Adrenal gland (tissue), 12 donors: Measurements from ENCODE around the gene ADAMTS13. TPM values are rescaled to one million over a fixed set of nuclear protein-coding genes. Genes with fewer than 3 reads are reported as not detected.

ENCODE experiments used
- DNase-seq, 7 donors: peaks; one replicate each; pipeline ENCODE4 v3.0.0-alpha.2; 2019 to 2020
- H3K27ac ChIP-seq, 5 donors: fragments of 200-600 bp; sonication (generic) in 4 of 5; 1 replicate in 3 of 5; 2 replicates in 2 of 5; pipeline versions ENCODE4 v1.5.1 to v1.8.0; 2016 to 2020; ENCODE audit warnings: mild to moderate bottlenecking in 1 of 5
- H3K27me3 ChIP-seq: fragments of 200-600 bp; 2 replicates; pipeline ENCODE4 v1.8.0; 2021
- H3K36me3 ChIP-seq, 2 donors: fragments of 200-600 bp; replicated peaks in 1 of 2; 1 replicate in 1 of 2; 2 replicates in 1 of 2; pipeline versions ENCODE4 v1.5.1 to v1.8.0; 2018 to 2022
- H3K4me1 ChIP-seq, 2 donors: fragments of 200-600 bp; replicated peaks in 1 of 2; 1 replicate in 1 of 2; 2 replicates in 1 of 2; pipeline versions ENCODE4 v1.5.1 to v1.8.0; 2018 to 2021
- H3K4me3 ChIP-seq, 4 donors: fragments of 200-600 bp; sonication (generic) in 3 of 4; one replicate each; pipeline ENCODE4 v1.5.1; 2016 to 2018
- H3K9me3 ChIP-seq, 3 donors: fragments of 200-600 bp; sonication (generic) in 1 of 3; replicated peaks in 1 of 3; 1 replicate in 2 of 3; 2 replicates in 1 of 3; pipeline versions ENCODE4 v1.5.1 to v1.8.0; 2016 to 2021
- CTCF ChIP-seq, 6 experiments: fragments of 450-650 bp in 4 of 6; fragments of 200-600 bp in 2 of 6; sonication (generic) in 1 of 6; IDR thresholded peaks; 1 replicate in 5 of 6; 2 replicates in 1 of 6; pipeline versions ENCODE4 v1.5.1 to v1.8.0; 2016 to 2021; ENCODE audit warnings: antibody characterized with exemption in 6 of 6, mild to moderate bottlenecking in 2 of 6, moderate library complexity in 1 of 6
- POLR2A ChIP-seq, 2 donors: fragments of 450-650 bp; IDR thresholded peaks; one replicate each; pipeline ENCODE4 v1.6.1; 2017; ENCODE audit warnings: antibody characterized with exemption in 2 of 2, mild to moderate bottlenecking in 2 of 2, moderate library complexity in 1 of 2
- WGBS, 4 donors: extraction: QIAGEN DNeasy Blood & Tissue Kit in 2 of 4; methylation state at CpG; one replicate each; pipeline versions ENCODE4 v1.1.5 to v1.1.7; 2013 to 2017; 5-methylcytosine and 5-hydroxymethylcytosine counted together
- intact Hi-C, 2 donors: fragments of 100-400 bp; cut with DNase I; formaldehyde crosslinking; loops; one replicate each; pipeline versions ENCODE4 v1.14.1 to v1.15.0; 2022 to 2023
- polyA plus RNA-seq, 3 donors: library from polyadenylated mRNA; stranded (reverse); fragments of 200-250 nt in 2 of 3; fragments of 350-450 nt in 1 of 3; fragmentation: Illumina TruSeq in 1 of 3; extraction: RNeasy Lipid Tissue Mini Kit (QIAGEN cat#74804) in 1 of 3; gene quantifications; one replicate each; pipeline ENCODE4 v1.2.3, GENCODE V29; 2013 to 2014
- total RNA-seq, 9 donors: library from RNA; depleted of rRNA in 4 of 9; stranded (reverse); fragments of >200 nt in 4 of 9; fragments of 120-200 nt in 1 of 9; fragmentation: NEBNext Ultra II Directional in 1 of 9; extraction: Animal tissue kit (Norgen Biotek cat#: 25700) in 1 of 9; gene quantifications; one replicate each; pipeline versions ENCODE4 v1.1.0 to v1.2.4, GENCODE V29; 2013 to 2023
- donor health status: healthy with polysubstance abuse.
- donor health status: Bipolar disorder and iron deficiency.
- donor health status: DM: yes; HTN: yes; CAD: no.
- donor health status: DM: no; HTN: no; CAD: no.
- donor health status: DM: no; HTN: no; CAD: no.
- donor health status: DM: yes; HTN: yes; CAD: no.

The ADAMTS13 gene
- total and polyA plus RNA-seq, 12 donors, result 0.15 to 19.9 (median 2.0) TPM

GRCh38 chr9:133463234-133463863 is 41.2 kb downstream of the ADAMTS13 start:
- no peaks in the 10 kb centered on the region for H3K9me3 ChIP-seq
- intact Hi-C loops, result no loop called here
- H3K4me1 ChIP-seq, result peaks cover 0 to 21% of the 10 kb centered on the region in 2 donors
- DNase-seq, result no peak
- H3K36me3 ChIP-seq, result no peaks in the 10 kb centered on the region
- H3K27me3 ChIP-seq, result no peaks in the 10 kb centered on the region
- no peak for TF ChIP-seq POLR2A (IDR thresholded peaks at IDR 0.05)
- TF ChIP-seq CTCF (IDR thresholded peaks at IDR 0.05), result no peak
- H3K4me3 ChIP-seq, result no peak overlapping the region
- no peak overlapping the region for H3K27ac ChIP-seq
- 85 to 95% (median 88%) methylated on average over 16 to 22 of the region's 22 CpGs for WGBS, 4 donors

GRCh38 chr9:133463864-133464615 is 41.9 kb downstream of the ADAMTS13 start:
- no peaks in the 10 kb centered on the region for H3K36me3 ChIP-seq
- H3K4me3 ChIP-seq, result no peak overlapping the region
- no peaks in the 10 kb centered on the region for H3K27me3 ChIP-seq
- 85 to 92% (median 88%) methylated on average over 14 to 24 of the region's 24 CpGs for WGBS, 4 donors
- intact Hi-C loops, result no loop called here
- H3K9me3 ChIP-seq, result no peaks in the 10 kb centered on the region
- H3K4me1 ChIP-seq, result peaks cover 0 to 15% of the 10 kb centered on the region in 2 donors
- no peak for DNase-seq
- TF ChIP-seq CTCF (IDR thresholded peaks at IDR 0.05) (no peak), POLR2A (IDR thresholded peaks at IDR 0.05) (no peak)
- no peak overlapping the region for H3K27ac ChIP-seq

GRCh38 chr9:133464638-133465037 is 42.5 kb downstream of the ADAMTS13 start:
- no peak overlapping the region for H3K4me3 ChIP-seq
- peaks cover 0 to 11% of the 10 kb centered on the region in 2 donors for H3K4me1 ChIP-seq
- H3K27me3 ChIP-seq, result no peaks in the 10 kb centered on the region
- 91 to 100% (median 96%) methylated on average over 1 to 10 of the region's 10 CpGs for WGBS, 4 donors
- no peak for DNase-seq
- no peak overlapping the region for H3K27ac ChIP-seq
- no peaks in the 10 kb centered on the region for H3K9me3 ChIP-seq
- intact Hi-C loops, result no loop called here
- TF ChIP-seq POLR2A (IDR thresholded peaks at IDR 0.05) (no peak), CTCF (IDR thresholded peaks at IDR 0.05) (no peak)
- H3K36me3 ChIP-seq, result no peaks in the 10 kb centered on the region

GRCh38 chr9:133465984-133466383 is 43.8 kb downstream of the ADAMTS13 start:
- no peak for TF ChIP-seq POLR2A (IDR thresholded peaks at IDR 0.05)
- no peak for TF ChIP-seq CTCF (IDR thresholded peaks at IDR 0.05)
- no peak overlapping the region for H3K4me3 ChIP-seq
- peaks cover 0 to 4% of the 10 kb centered on the region in 2 donors for H3K4me1 ChIP-seq
- intact Hi-C loops, result no loop called here
- no peak for DNase-seq
- no peaks in the 10 kb centered on the region for H3K36me3 ChIP-seq
- no peak overlapping the region for H3K27ac ChIP-seq
- no peaks in the 10 kb centered on the region for H3K9me3 ChIP-seq
- WGBS, 4 donors, result 84 to 94% (median 86%) methylated on average over 6 of the region's 6 CpGs
- no peaks in the 10 kb centered on the region for H3K27me3 ChIP-seq
